IMR-90 (cell line): ENCODE data around the gene RASSF6. TPM values are rescaled to one million over a fixed set of nuclear protein-coding genes. Genes with fewer than 3 reads are reported as not detected.
A peak's percentile ranks its signal among the peaks of the same experiment; 100 is the strongest.

Source experiments
- ATAC-seq: fragments of 200-7000 bp; cut with Tn5 transposase; 2 replicates; pipeline ENCODE4 v1.9.1; 2020; ENCODE audit warnings: low read depth, mild to moderate bottlenecking, moderate library complexity
- BruUV-seq: library from RNA; stranded (reverse); fragments of 400-500 nt; replicated peaks from 2 replicates; lab custom pipeline; 2021; lab: Mats Ljungman, UMichigan
- CTCF ChIA-PET: fragments of 300-600 bp; formaldehyde crosslinking; extraction: SDS; loops from one replicate; lab custom pipeline; 2021; ENCODE audit warnings: antibody characterized with exemption; lab: Yijun Ruan, JAX
- POLR2A ChIA-PET: fragments of 300-600 bp; sonication (Branson Sonifier 250); formaldehyde crosslinking; loops from one replicate; lab custom pipeline; 2022; ENCODE audit warnings: antibody characterized with exemption; ENCODE audit not compliant: unreplicated experiment; lab: Charles Lee
- DNase-seq: peaks from one replicate; pipeline ENCODE4 v3.0.0; 2013
- H2AFZ ChIP-seq: replicated peaks from 2 replicates; pipeline ENCODE3; 2013; ENCODE audit warnings: low read length, mild to moderate bottlenecking; ENCODE audit not compliant: poor library complexity
- H2AK5ac ChIP-seq: 2 replicates; pipeline ENCODE4 v1.6.1; 2013; ENCODE audit warnings: low read depth, low read length, inconsistent platforms
- H2AK9ac ChIP-seq: replicated peaks from 2 replicates; pipeline ENCODE3; 2013; ENCODE audit warnings: mild to moderate bottlenecking, low read depth, low read length, moderate library complexity; ENCODE audit not compliant: poor library complexity
- H2BK120ac ChIP-seq: 2 replicates; pipeline ENCODE4 v1.6.1; 2013; ENCODE audit warnings: low read depth, low read length, inconsistent platforms
- H2BK15ac ChIP-seq: 3 replicates; pipeline ENCODE4 v1.6.1; 2013; ENCODE audit warnings: low read depth, low read length, inconsistent platforms
- H2BK20ac ChIP-seq: 2 replicates; pipeline ENCODE4 v1.6.1; 2013; ENCODE audit warnings: low read depth, mild to moderate bottlenecking, inconsistent platforms, low read length, moderate library complexity
- H2BK5ac ChIP-seq: 2 replicates; pipeline ENCODE4 v1.6.1; 2013; ENCODE audit warnings: mild to moderate bottlenecking, low read depth, low read length, inconsistent platforms; ENCODE audit not compliant: poor library complexity, severe bottlenecking
- H3K14ac ChIP-seq: replicated peaks from 2 replicates; pipeline ENCODE4 v1.6.1; 2013; ENCODE audit warnings: low read depth, low read length, inconsistent platforms
- H3K18ac ChIP-seq: 2 replicates; pipeline ENCODE4 v1.6.1; 2013; ENCODE audit warnings: low read depth, low read length, control low read depth
- H3K23ac ChIP-seq: 2 replicates; pipeline ENCODE4 v1.6.1; 2013; ENCODE audit warnings: low read depth, low read length, inconsistent platforms
- H3K27ac ChIP-seq: 2 replicates; pipeline ENCODE4 v1.5.1; 2013; ENCODE audit warnings: mild to moderate bottlenecking, control low read depth, low read length; ENCODE audit not compliant: insufficient read depth
- H3K27me3 ChIP-seq: 2 replicates; pipeline ENCODE4 v1.6.1; 2013; ENCODE audit warnings: low read length; ENCODE audit not compliant: control insufficient read depth, insufficient read depth
- H3K36me3 ChIP-seq: 2 replicates; pipeline ENCODE4 v1.6.1; 2013; ENCODE audit warnings: low read length, mixed read lengths; ENCODE audit not compliant: control insufficient read depth, insufficient read depth
- H3K4ac ChIP-seq: 2 replicates; pipeline ENCODE4 v1.6.1; 2013; ENCODE audit warnings: low read depth, low read length, inconsistent platforms
- H3K4me1 ChIP-seq: 2 replicates; pipeline ENCODE4 v1.6.1; 2013; ENCODE audit warnings: low read length, mixed read lengths; ENCODE audit not compliant: control insufficient read depth, insufficient read depth
- H3K4me2 ChIP-seq: 2 replicates; pipeline ENCODE4 v1.6.1; 2013; ENCODE audit warnings: low read depth, mild to moderate bottlenecking, control low read depth, low read length, moderate library complexity
- H3K4me3 ChIP-seq: 2 replicates; pipeline ENCODE4 v1.5.1; 2013; ENCODE audit warnings: low read depth, mild to moderate bottlenecking, control low read depth, low read length, moderate library complexity; ENCODE audit not compliant: insufficient read depth
- H3K56ac ChIP-seq: 2 replicates; pipeline ENCODE4 v1.6.1; 2013; ENCODE audit warnings: low read length, inconsistent platforms; ENCODE audit not compliant: insufficient read depth; ENCODE audit errors: extremely low read depth
- H3K79me1 ChIP-seq, 2 experiments: 2 replicates each; pipeline ENCODE4 v1.6.1; 2013; ENCODE audit warnings: low read length in 2 of 2, inconsistent platforms in 1 of 2, low read depth in 1 of 2
- H3K9ac ChIP-seq: 2 replicates; pipeline ENCODE4 v1.6.1; 2013; ENCODE audit warnings: low read depth, low read length, control low read depth
- H3K9me1 ChIP-seq: 2 replicates; pipeline ENCODE4 v1.6.1; 2013; ENCODE audit warnings: low read length, inconsistent platforms; ENCODE audit not compliant: insufficient read depth
- H3K9me3 ChIP-seq: 2 replicates; pipeline ENCODE4 v1.6.1; 2013; ENCODE audit warnings: low read length; ENCODE audit not compliant: control insufficient read depth, insufficient read depth
- H4K20me1 ChIP-seq: 2 replicates; pipeline ENCODE4 v1.6.1; 2013; ENCODE audit warnings: low read length, inconsistent platforms; ENCODE audit not compliant: insufficient read depth
- H4K5ac ChIP-seq: 2 replicates; pipeline ENCODE4 v1.6.1; 2013; ENCODE audit warnings: mild to moderate bottlenecking, low read depth, low read length, control low read depth
- H4K8ac ChIP-seq, 2 experiments: 2 replicates each; pipeline ENCODE4 v1.6.1; 2013; ENCODE audit warnings: low read depth in 2 of 2, low read length in 2 of 2, control low read depth in 1 of 2, inconsistent platforms in 1 of 2
- H4K91ac ChIP-seq: 2 replicates; pipeline ENCODE4 v1.6.1; 2013; ENCODE audit warnings: low read depth, low read length, inconsistent platforms; ENCODE audit not compliant: insufficient read depth
- CEBPB ChIP-seq: IDR thresholded peaks from 2 replicates; pipeline ENCODE4 v1.6.1; 2012; ENCODE audit warnings: low read depth, low read length, improper control_type of control experiment
- MAFK ChIP-seq: IDR thresholded peaks from 2 replicates; pipeline ENCODE4 v1.6.1; 2012; ENCODE audit warnings: low read depth, low read length, improper control_type of control experiment
- MAZ ChIP-seq: IDR thresholded peaks from 2 replicates; pipeline ENCODE4 v1.6.1; 2012; ENCODE audit warnings: low read depth, mild to moderate bottlenecking, low read length, improper control_type of control experiment, moderate library complexity, borderline replicate concordance
- SMC3 ChIP-seq: fragments of 150-350 bp; IDR thresholded peaks from 2 replicates; pipeline ENCODE4 v1.6.1; 2016; ENCODE audit warnings: low read depth, mild to moderate bottlenecking, antibody characterized with exemption, low read length, moderate library complexity
- WGBS, 2 experiments: methylation state at CpG; one replicate each; pipeline versions ENCODE4 v1.1.5 to v1.1.7; 2013; ENCODE audit warnings: missing lambda C conversion rate in 2 of 2; ENCODE audit not compliant: insufficient read length in 1 of 2; ENCODE audit errors: extremely low coverage in 2 of 2; 5-methylcytosine and 5-hydroxymethylcytosine counted together
- dilution Hi-C: fragments of 300-500 bp; cut with HindIII; formaldehyde crosslinking; loops from one replicate; pipeline ENCODE4 v1.14.3; 2018; ENCODE audit warnings: low sequenced_read_pairs; ENCODE audit not compliant: unreplicated experiment
- in situ Hi-C: fragments of 300-500 bp; cut with MboI; formaldehyde crosslinking; loops from 3 replicates; pipeline ENCODE4 v1.14.3; 2019; ENCODE audit warnings: low sequenced_read_pairs, inconsistent platforms, mixed read lengths
- intact Hi-C: fragments of 100-400 bp; cut with micrococcal nuclease; formaldehyde crosslinking; loops from 2 replicates; pipeline ENCODE4 v1.10.0; 2022
- polyA plus RNA-seq, 3 experiments: library from polyadenylated mRNA; depleted of rRNA; stranded (reverse); fragments of >200 nt; gene quantifications; 2 replicates each; pipeline ENCODE4 v1.2.3, GENCODE V29; 2012; ENCODE audit warnings: low replicate concordance in 1 of 3
- total RNA-seq: library from RNA; depleted of rRNA; stranded (reverse); fragments of >200 nt; gene quantifications from 2 replicates; pipeline ENCODE4 v1.2.3, GENCODE V29; 2012

The RASSF6 gene
- total and polyA plus RNA-seq, 2 of the 4 experiments (the other 2 are of a cell fraction), result not detected

DNA sequence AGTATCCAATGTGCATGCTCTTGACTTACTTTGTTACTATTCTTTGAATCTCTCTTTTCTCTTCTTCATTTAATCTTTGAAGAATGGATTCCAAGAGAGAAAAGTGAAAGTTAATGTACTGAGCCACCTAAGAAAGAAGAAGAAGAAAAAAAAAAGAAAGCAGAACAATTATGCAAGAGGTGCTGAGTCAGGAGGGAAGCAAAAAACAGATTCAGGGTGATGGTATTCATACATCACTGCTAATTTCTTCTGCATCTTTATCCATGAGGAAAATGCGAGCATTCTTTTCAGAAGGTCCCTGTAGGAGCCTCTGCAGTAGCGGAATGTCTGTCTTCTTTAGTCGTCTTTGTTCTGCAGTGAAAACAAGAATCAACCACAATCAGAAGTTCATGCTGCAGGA, 43.9 kb downstream of the RASSF6 start:
- Histone ChIP-seq H3K14ac (no peak overlapping the region), H2AK9ac (no peak overlapping the region), H4K5ac (no peak overlapping the region), H3K36me3 (no peaks in the 10 kb centered on the region), H4K8ac (no peak overlapping the region), H3K27ac (no peak overlapping the region), H3K4me3 (no peak overlapping the region), H3K9me1 (no peaks in the 10 kb centered on the region), H2BK5ac (no peak overlapping the region), H3K4me2 (no peak overlapping the region), H2BK120ac (no peak overlapping the region), H2AFZ (no peak overlapping the region), H3K18ac (no peak overlapping the region), H2BK15ac (no peak overlapping the region), H3K23ac (no peak overlapping the region), H3K9ac (no peak overlapping the region), H3K27me3 (no peaks in the 10 kb centered on the region), H3K79me1 (no peaks in the 10 kb centered on the region), H2BK20ac (no peak overlapping the region), H2AK5ac (no peak overlapping the region), H3K4me1 (no peaks in the 10 kb centered on the region), H3K9me3 (no peaks in the 10 kb centered on the region), H4K20me1 (no peaks in the 10 kb centered on the region), H3K4ac (no peak overlapping the region), H4K91ac (no peak overlapping the region), H3K56ac (no peak overlapping the region)
- ATAC-seq (no peak; the same call in 1 of the 2 replicates), DNase-seq (peak; percentile 29)
- TF ChIP-seq SMC3, result no peak
- TF ChIP-seq MAFK, result peak; percentile 54
- TF ChIP-seq CEBPB, result peak; percentile 50; the same call in 1 of the 2 replicates
- TF ChIP-seq MAZ, result no peak
- dilution Hi-C loops (no loop called here), in situ Hi-C loops (no loop called here), intact Hi-C loops (loop anchor here (10.0 kb wide), 3 partner anchors 148 to 458 kb away; partner anchors contain the start of gene CXCL3)
- no CpG with 5 or more reads among the region's 3 CpGs for WGBS, 2 experiments
- no TSS peak for BruUV-seq
- POLR2A ChIA-PET, result no interaction called here
- CTCF ChIA-PET, result no interaction called here
